HG03565 (cell line): ENCODE results near the gene SPG11.
"Not testable (repeated sequence)": the region's sequence is repeated elsewhere in the genome, so short reads cannot be mapped to it uniquely, and the experiment has no call there.

ENCODE experiments used
- ATAC-seq: cut with Tn5 transposase; IDR thresholded peaks from one replicate; pipeline ENCODE4 v1.9.1; 2021; ENCODE audit warnings: mild to moderate bottlenecking, moderate library complexity; ENCODE audit not compliant: unreplicated experiment

Gene SPG11

GRCh38 chr15:44682809-44683682 lies 19.6 kb upstream of the SPG11 start:
- not testable (repeated sequence) for ATAC-seq

GRCh38 chr15:44682211-44682610 lies 18.7 kb upstream of the SPG11 start:
- no peak for ATAC-seq

- ATAC-seq = no peak
Measured at GRCh38 chr15:44676676-44677075, 13.2 kb upstream of the SPG11 start.

- ATAC-seq = no peak
Measured at GRCh38 chr15:44675911-44676310, 12.4 kb upstream of the SPG11 start.

- no peak for ATAC-seq
Measured at GRCh38 chr15:44673639-44674038, 10.2 kb upstream of the SPG11 start.

- ATAC-seq = no peak
Measured at GRCh38 chr15:44670087-44670950, 6.9 kb upstream of the SPG11 start.

GRCh38 chr15:44668921-44669320 lies 5.5 kb upstream of the SPG11 start:
- ATAC-seq = no peak

GRCh38 chr15:44667039-44667360 lies 3.5 kb upstream of the SPG11 start:
- ATAC-seq = no peak

- ATAC-seq = no peak
Measured at GRCh38 chr15:44666210-44667038, 3.0 kb upstream of the SPG11 start.

- peak; percentile 34 for ATAC-seq
Measured at GRCh38 chr15:44662478-44663409, 718 bp downstream of the SPG11 start.

- no peak for ATAC-seq
Measured at GRCh38 chr15:44661576-44661975, 1.9 kb downstream of the SPG11 start.

GRCh38 chr15:44659056-44659455 lies 4.4 kb downstream of the SPG11 start:
- no peak for ATAC-seq

- ATAC-seq = no peak
Measured at GRCh38 chr15:44657378-44657777, 6.1 kb downstream of the SPG11 start.

- ATAC-seq = no peak
Measured at GRCh38 chr15:44656913-44657312, 6.5 kb downstream of the SPG11 start.

- no peak for ATAC-seq
Measured at GRCh38 chr15:44656298-44656697, 7.2 kb downstream of the SPG11 start.

GRCh38 chr15:44654858-44655257 lies 8.6 kb downstream of the SPG11 start:
- no peak for ATAC-seq

GRCh38 chr15:44647637-44648036 lies 15.8 kb downstream of the SPG11 start:
- ATAC-seq = no peak

- ATAC-seq = no peak
Measured at GRCh38 chr15:44647036-44647435, 16.4 kb downstream of the SPG11 start.

- ATAC-seq = no peak
Measured at GRCh38 chr15:44646460-44646859, 17.0 kb downstream of the SPG11 start.

GRCh38 chr15:44641651-44642050 lies 21.8 kb downstream of the SPG11 start:
- no peak for ATAC-seq
